Activated naive CD8-positive, alpha-beta T cell treated with anti-CD3 and anti-CD28 coated beads for 36 hours (primary cell): ENCODE data around the gene B4GALT5. TPM values are rescaled to one million over a fixed set of nuclear protein-coding genes. Genes with fewer than 3 reads are reported as not detected.
"Not testable (repeated sequence)": the region's sequence is repeated elsewhere in the genome, so short reads cannot be mapped to it uniquely, and the experiment has no call there.

ENCODE experiments used
- DNase-seq: peaks from one replicate; pipeline ENCODE4 v3.0.0; 2021
- H3K27ac Mint-ChIP-seq: one replicate; pipeline ENCODE4 v1.8.0; 2022; ENCODE audit warnings: mild to moderate bottlenecking, moderate library complexity, mixed read lengths
- H3K27me3 Mint-ChIP-seq: one replicate; pipeline ENCODE4 v1.8.0; 2022; ENCODE audit warnings: mild to moderate bottlenecking, mixed read lengths
- H3K36me3 Mint-ChIP-seq: one replicate; pipeline ENCODE4 v1.8.0; 2021; ENCODE audit warnings: mild to moderate bottlenecking, mixed read lengths
- H3K4me1 Mint-ChIP-seq: one replicate; pipeline ENCODE4 v1.8.0; 2021; ENCODE audit warnings: mixed read lengths
- H3K4me3 Mint-ChIP-seq: one replicate; pipeline ENCODE4 v1.8.0; 2022; ENCODE audit warnings: mild to moderate bottlenecking, moderate library complexity, mixed read lengths
- H3K9me3 Mint-ChIP-seq: one replicate; pipeline ENCODE4 v1.8.0; 2022; ENCODE audit warnings: mixed read lengths
- total RNA-seq, 2 experiments: library from RNA; stranded (reverse); gene quantifications; one replicate each; pipeline ENCODE4 v1.2.3, GENCODE V29; 2021

B4GALT5 gene
- total RNA-seq, 2 experiments from 2014 or later, result 22.4 to 23.3 TPM

- Mint-ChIP-seq H3K4me3 (no peak overlapping the region), H3K36me3 (peaks cover 4% of the 10 kb centered on the region), H3K27ac (no peak overlapping the region), H3K4me1 (peaks cover 6% of the 10 kb centered on the region), H3K27me3 (peaks cover 5% of the 10 kb centered on the region), H3K9me3 (no peaks in the 10 kb centered on the region)
- no peak for DNase-seq
Measured at GRCh38 chr20:49630396-49630951, 83.2 kb downstream of the B4GALT5 start.

GRCh38 chr20:49629606-49630005, 84.1 kb downstream of the B4GALT5 start:
- Mint-ChIP-seq H3K9me3 (no peaks in the 10 kb centered on the region), H3K27me3 (peaks cover 6% of the 10 kb centered on the region), H3K27ac (no peak overlapping the region), H3K4me1 (peaks cover 6% of the 10 kb centered on the region), H3K4me3 (no peak overlapping the region), H3K36me3 (peaks cover 4% of the 10 kb centered on the region)
- DNase-seq, result no peak

- not testable (repeated sequence) for H3K4me1 Mint-ChIP-seq, H3K27me3 Mint-ChIP-seq, H3K4me3 Mint-ChIP-seq, H3K36me3 Mint-ChIP-seq, DNase-seq, H3K9me3 Mint-ChIP-seq, H3K27ac Mint-ChIP-seq
Measured at GRCh38 chr20:49628280-49628679, 85.4 kb downstream of the B4GALT5 start.

- Mint-ChIP-seq H3K4me1 (peaks cover 4% of the 10 kb centered on the region), H3K4me3 (no peak overlapping the region), H3K27me3 (peaks cover 6% of the 10 kb centered on the region), H3K9me3 (no peaks in the 10 kb centered on the region), H3K36me3 (no peaks in the 10 kb centered on the region), H3K27ac (no peak overlapping the region)
- no peak for DNase-seq
Measured at GRCh38 chr20:49627329-49627761, 86.3 kb downstream of the B4GALT5 start.

- H3K36me3 Mint-ChIP-seq, H3K4me3 Mint-ChIP-seq, H3K9me3 Mint-ChIP-seq, H3K4me1 Mint-ChIP-seq, H3K27ac Mint-ChIP-seq, DNase-seq: not testable (repeated sequence)
- peaks cover 15% of the 10 kb centered on the region for H3K27me3 Mint-ChIP-seq
Measured at GRCh38 chr20:49624988-49625387, 88.7 kb downstream of the B4GALT5 start.

- Mint-ChIP-seq H3K36me3 (peaks cover 3% of the 10 kb centered on the region), H3K9me3 (peaks cover 7% of the 10 kb centered on the region), H3K27ac (no peak overlapping the region), H3K4me3 (no peak overlapping the region), H3K27me3 (peaks cover 15% of the 10 kb centered on the region), H3K4me1 (peaks cover 8% of the 10 kb centered on the region)
- no peak for DNase-seq
Measured at GRCh38 chr20:49624317-49624716, 89.4 kb downstream of the B4GALT5 start.

- peaks cover 7% of the 10 kb centered on the region for H3K4me1 Mint-ChIP-seq
- H3K4me3 Mint-ChIP-seq, result no peak overlapping the region
- H3K27ac Mint-ChIP-seq, result no peak overlapping the region
- DNase-seq, result no peak
- H3K27me3 Mint-ChIP-seq, result peaks cover 15% of the 10 kb centered on the region
- peaks cover 3% of the 10 kb centered on the region for H3K36me3 Mint-ChIP-seq
- peaks cover 7% of the 10 kb centered on the region for H3K9me3 Mint-ChIP-seq
Measured at GRCh38 chr20:49622243-49622642, 91.4 kb downstream of the B4GALT5 start.

- peak; percentile 26 for DNase-seq
- H3K36me3 Mint-ChIP-seq, result peaks cover 3% of the 10 kb centered on the region
- peaks cover 11% of the 10 kb centered on the region for H3K27me3 Mint-ChIP-seq
- H3K9me3 Mint-ChIP-seq, result peaks cover 7% of the 10 kb centered on the region
- peaks cover 6% of the 10 kb centered on the region for H3K4me1 Mint-ChIP-seq
- no peak overlapping the region for H3K4me3 Mint-ChIP-seq
- H3K27ac Mint-ChIP-seq, result no peak overlapping the region
Measured at GRCh38 chr20:49620364-49621240, 93.1 kb downstream of the B4GALT5 start.

- no peak for DNase-seq
- Mint-ChIP-seq H3K9me3 (peaks cover 7% of the 10 kb centered on the region), H3K27ac (no peak overlapping the region), H3K27me3 (peaks cover 12% of the 10 kb centered on the region), H3K36me3 (peaks cover 3% of the 10 kb centered on the region), H3K4me3 (no peak overlapping the region), H3K4me1 (peaks cover 6% of the 10 kb centered on the region)
Measured at GRCh38 chr20:49619113-49620048, 94.3 kb downstream of the B4GALT5 start.

GRCh38 chr20:49618289-49618688, 95.4 kb downstream of the B4GALT5 start:
- Mint-ChIP-seq H3K9me3 (peaks cover 7% of the 10 kb centered on the region), H3K27me3 (peaks cover 12% of the 10 kb centered on the region), H3K4me1 (peaks cover 6% of the 10 kb centered on the region), H3K27ac (no peak overlapping the region), H3K4me3 (no peak overlapping the region), H3K36me3 (peaks cover 3% of the 10 kb centered on the region)
- DNase-seq, result no peak

GRCh38 chr20:49617394-49617793, 96.3 kb downstream of the B4GALT5 start:
- H3K4me3 Mint-ChIP-seq, H3K4me1 Mint-ChIP-seq, H3K9me3 Mint-ChIP-seq, DNase-seq, H3K27ac Mint-ChIP-seq, H3K36me3 Mint-ChIP-seq: not testable (repeated sequence)
- H3K27me3 Mint-ChIP-seq, result peaks cover 12% of the 10 kb centered on the region

- Mint-ChIP-seq H3K27me3 (peaks cover 6% of the 10 kb centered on the region), H3K27ac (no peak overlapping the region), H3K4me3 (no peak overlapping the region), H3K9me3 (no peaks in the 10 kb centered on the region), H3K4me1 (peaks cover 6% of the 10 kb centered on the region), H3K36me3 (no peaks in the 10 kb centered on the region)
- no peak for DNase-seq
Measured at GRCh38 chr20:49616154-49617007, 97.3 kb downstream of the B4GALT5 start.

- peaks cover 6% of the 10 kb centered on the region for H3K27me3 Mint-ChIP-seq
- no peak overlapping the region for H3K27ac Mint-ChIP-seq
- no peaks in the 10 kb centered on the region for H3K36me3 Mint-ChIP-seq
- H3K4me3 Mint-ChIP-seq, result no peak overlapping the region
- H3K4me1 Mint-ChIP-seq, result peaks cover 6% of the 10 kb centered on the region
- H3K9me3 Mint-ChIP-seq, result no peaks in the 10 kb centered on the region
- DNase-seq, result no peak
Measured at GRCh38 chr20:49615401-49616153, 98.1 kb downstream of the B4GALT5 start.

- not testable (repeated sequence) for H3K4me3 Mint-ChIP-seq, H3K4me1 Mint-ChIP-seq, H3K27ac Mint-ChIP-seq, H3K9me3 Mint-ChIP-seq, H3K27me3 Mint-ChIP-seq, DNase-seq, H3K36me3 Mint-ChIP-seq
Measured at GRCh38 chr20:49615051-49615400, 98.7 kb downstream of the B4GALT5 start.
